ENCODE measurements around the gene EP300. TPM values are rescaled to one million over a fixed set of nuclear protein-coding genes. Genes with fewer than 3 reads are reported as not detected.
"Not testable (repeated sequence)": the region's sequence is repeated elsewhere in the genome, so short reads cannot be mapped to it uniquely, and the experiment has no call there.

The EP300 gene
- total and polyA plus RNA-seq, 8 donors, result 63.3 to 80.1 (median 76.9) TPM

- TF ChIP-seq CTCF (IDR thresholded peaks at IDR 0.05), result no peak
- intact Hi-C loops (cut with DNase I), result no loop called here
- Histone ChIP-seq H3K27ac (no peak overlapping the region), H3K36me3 (peaks cover 0 to 83% of the 10 kb centered on the region in 2 donors), H3K4me1 (peaks cover 5 to 11% of the 10 kb centered on the region in 2 donors), H3K9me3 (no peaks in the 10 kb centered on the region), H3K27me3 (no peaks in the 10 kb centered on the region), H3K4me3 (no peak overlapping the region)
- DNase-seq, result no peak
- ATAC-seq, result peak; percentile 2
These were observed 84.7 kb downstream of the EP300 start for GRCh38 chr22:41177040-41177621.

GRCh38 chr22:41177622-41178424, 85.4 kb downstream of the EP300 start:
- no peak for TF ChIP-seq CTCF (IDR thresholded peaks at IDR 0.05)
- no peak for ATAC-seq
- Histone ChIP-seq H3K27me3 (no peaks in the 10 kb centered on the region), H3K4me1 (peaks cover 5 to 13% of the 10 kb centered on the region in 2 donors), H3K27ac (no peak overlapping the region), H3K36me3 (peaks cover 0 to 76% of the 10 kb centered on the region in 2 donors), H3K4me3 (no peak overlapping the region), H3K9me3 (no peaks in the 10 kb centered on the region)
- no peak for DNase-seq
- intact Hi-C loops (cut with DNase I), result no loop called here

- Histone ChIP-seq H3K27me3 (no peaks in the 10 kb centered on the region), H3K36me3 (peaks cover 0 to 70% of the 10 kb centered on the region in 2 donors), H3K9me3 (no peaks in the 10 kb centered on the region), H3K4me3 (no peak overlapping the region), H3K4me1 (peaks cover 5 to 13% of the 10 kb centered on the region in 2 donors), H3K27ac (no peak overlapping the region)
- TF ChIP-seq CTCF (IDR thresholded peaks at IDR 0.05), result no peak
- intact Hi-C loops (cut with DNase I), result no loop called here
- no peak for ATAC-seq
- no peak for DNase-seq
These were observed 86.1 kb downstream of the EP300 start for GRCh38 chr22:41178425-41178975.

GRCh38 chr22:41180362-41180761, 88.0 kb downstream of the EP300 start:
- peaks cover 0 to 51% of the 10 kb centered on the region in 2 donors for H3K36me3 ChIP-seq
- not testable (repeated sequence) for DNase-seq, H3K27ac ChIP-seq

GRCh38 chr22:41180926-41181325, 88.5 kb downstream of the EP300 start:
- H3K27me3 ChIP-seq, result no peaks in the 10 kb centered on the region
- ATAC-seq (no peak), DNase-seq (no peak)
- intact Hi-C loops (cut with DNase I), result no loop called here
- no peak overlapping the region for H3K4me3 ChIP-seq
- peaks cover 5 to 13% of the 10 kb centered on the region in 2 donors for H3K4me1 ChIP-seq
- H3K9me3 ChIP-seq, result no peaks in the 10 kb centered on the region
- peaks cover 0 to 45% of the 10 kb centered on the region in 2 donors for H3K36me3 ChIP-seq
- peak overlapping the region in 1 of 2 donors; percentile 50 for H3K27ac ChIP-seq
- TF ChIP-seq CTCF (IDR thresholded peaks at IDR 0.05), result no peak

More at GRCh38 chr22:41180362-41180761, 88.0 kb downstream of the EP300 start:
- ATAC-seq; intact Hi-C loops (cut with DNase I); H3K4me3 ChIP-seq; H3K27me3 ChIP-seq; H3K9me3 ChIP-seq: not testable (repeated sequence)
- peaks cover 5 to 13% of the 10 kb centered on the region in 2 donors for H3K4me1 ChIP-seq
